ENCODE results near the gene SRP9. TPM values are rescaled to one million over a fixed set of nuclear protein-coding genes. Genes with fewer than 3 reads are reported as not detected.
A peak's percentile ranks its signal among the peaks of the same experiment; 100 is the strongest.
"Not testable (repeated sequence)": the region's sequence is repeated elsewhere in the genome, so short reads cannot be mapped to it uniquely, and the experiment has no call there.

SRP9 gene
- total RNA-seq, 1 experiment from 2014 or later = 509 TPM

GRCh38 chr1:225750875-225751824, 26.5 kb upstream of the SRP9 start:
- no peak for DNase-seq
- H3K36me3 ChIP-seq = no peaks in the 10 kb centered on the region
- no peaks in the 10 kb centered on the region for H3K9me3 ChIP-seq
- no peaks in the 10 kb centered on the region for H3K27me3 ChIP-seq
- no peak overlapping the region for H3K4me3 ChIP-seq

GRCh38 chr1:225752245-225752644, 25.4 kb upstream of the SRP9 start:
- Histone ChIP-seq H3K27me3 (no peaks in the 10 kb centered on the region), H3K9me3 (no peaks in the 10 kb centered on the region), H3K36me3 (no peaks in the 10 kb centered on the region), H3K4me3 (no peak overlapping the region)
- no peak for DNase-seq

- Histone ChIP-seq H3K36me3 (no peaks in the 10 kb centered on the region), H3K4me3 (no peak overlapping the region), H3K27me3 (no peaks in the 10 kb centered on the region), H3K9me3 (no peaks in the 10 kb centered on the region)
- peak; percentile 84 for DNase-seq
These were observed 22.5 kb upstream of the SRP9 start for GRCh38 chr1:225754940-225755641.

- Histone ChIP-seq H3K27me3 (no peaks in the 10 kb centered on the region), H3K9me3 (no peaks in the 10 kb centered on the region), H3K36me3 (no peaks in the 10 kb centered on the region), H3K4me3 (no peak overlapping the region)
- DNase-seq = no peak
These were observed 21.8 kb upstream of the SRP9 start for GRCh38 chr1:225755671-225756319.

- H3K4me3 ChIP-seq = no peak overlapping the region
These were observed 19.5 kb upstream of the SRP9 start for GRCh38 chr1:225757927-225758656.

GRCh38 chr1:225759972-225760371, 17.7 kb upstream of the SRP9 start:
- H3K4me3 ChIP-seq, H3K36me3 ChIP-seq, H3K9me3 ChIP-seq, H3K27me3 ChIP-seq, DNase-seq: not testable (repeated sequence)

More at GRCh38 chr1:225757927-225758656, 19.5 kb upstream of the SRP9 start:
- no peaks in the 10 kb centered on the region for H3K27me3 ChIP-seq
- no peak for DNase-seq
- no peaks in the 10 kb centered on the region for H3K9me3 ChIP-seq
- H3K36me3 ChIP-seq = no peaks in the 10 kb centered on the region

- H3K27me3 ChIP-seq = no peaks in the 10 kb centered on the region
These were observed 17.1 kb upstream of the SRP9 start for GRCh38 chr1:225760531-225760930.

GRCh38 chr1:225761395-225761794, 16.2 kb upstream of the SRP9 start:
- H3K36me3 ChIP-seq, H3K9me3 ChIP-seq, H3K4me3 ChIP-seq, H3K27me3 ChIP-seq, DNase-seq: not testable (repeated sequence)

More at GRCh38 chr1:225760531-225760930, 17.1 kb upstream of the SRP9 start:
- no peak for DNase-seq
- Histone ChIP-seq H3K36me3 (no peaks in the 10 kb centered on the region), H3K9me3 (no peaks in the 10 kb centered on the region), H3K4me3 (no peak overlapping the region)

- no peak for DNase-seq
- Histone ChIP-seq H3K36me3 (no peaks in the 10 kb centered on the region), H3K4me3 (no peak overlapping the region), H3K9me3 (no peaks in the 10 kb centered on the region), H3K27me3 (no peaks in the 10 kb centered on the region)
These were observed 15.6 kb upstream of the SRP9 start for GRCh38 chr1:225762002-225762441.

- Histone ChIP-seq H3K36me3 (no peaks in the 10 kb centered on the region), H3K9me3 (no peaks in the 10 kb centered on the region), H3K4me3 (no peak overlapping the region), H3K27me3 (no peaks in the 10 kb centered on the region)
- peak; percentile 31 for DNase-seq
These were observed 15.2 kb upstream of the SRP9 start for GRCh38 chr1:225762444-225762843.

GRCh38 chr1:225763716-225764548, 13.7 kb upstream of the SRP9 start:
- Histone ChIP-seq H3K9me3 (no peaks in the 10 kb centered on the region), H3K4me3 (no peak overlapping the region), H3K27me3 (no peaks in the 10 kb centered on the region), H3K36me3 (no peaks in the 10 kb centered on the region)
- DNase-seq = peak; percentile 93

GRCh38 chr1:225765982-225766674, 11.5 kb upstream of the SRP9 start:
- DNase-seq = no peak
- no peak overlapping the region for H3K4me3 ChIP-seq

GRCh38 chr1:225766967-225767633, 10.5 kb upstream of the SRP9 start:
- H3K4me3 ChIP-seq = no peak overlapping the region
- H3K36me3 ChIP-seq = no peaks in the 10 kb centered on the region
- DNase-seq = peak; percentile 97
- H3K9me3 ChIP-seq = no peaks in the 10 kb centered on the region
- H3K27me3 ChIP-seq = no peaks in the 10 kb centered on the region

More at GRCh38 chr1:225765982-225766674, 11.5 kb upstream of the SRP9 start:
- Histone ChIP-seq H3K36me3 (no peaks in the 10 kb centered on the region), H3K9me3 (no peaks in the 10 kb centered on the region), H3K27me3 (no peaks in the 10 kb centered on the region)

- Histone ChIP-seq H3K4me3 (no peak overlapping the region), H3K27me3 (no peaks in the 10 kb centered on the region), H3K9me3 (no peaks in the 10 kb centered on the region), H3K36me3 (no peaks in the 10 kb centered on the region)
- peak; percentile 98 for DNase-seq
These were observed 9.7 kb upstream of the SRP9 start for GRCh38 chr1:225767634-225768540.

All from MG63 (cell line).